Activated CD4-positive, CD25-positive, alpha-beta regulatory T cell (primary cell): ENCODE measurements around the gene ASH1L.
"Not testable (repeated sequence)": the region's sequence is repeated elsewhere in the genome, so short reads cannot be mapped to it uniquely, and the experiment has no call there.

Experiments
- DNase-seq, 4 experiments: peaks; one replicate each; lab custom pipeline; 2025; lab: John Stamatoyannopoulos, UW

The ASH1L gene

DNA sequence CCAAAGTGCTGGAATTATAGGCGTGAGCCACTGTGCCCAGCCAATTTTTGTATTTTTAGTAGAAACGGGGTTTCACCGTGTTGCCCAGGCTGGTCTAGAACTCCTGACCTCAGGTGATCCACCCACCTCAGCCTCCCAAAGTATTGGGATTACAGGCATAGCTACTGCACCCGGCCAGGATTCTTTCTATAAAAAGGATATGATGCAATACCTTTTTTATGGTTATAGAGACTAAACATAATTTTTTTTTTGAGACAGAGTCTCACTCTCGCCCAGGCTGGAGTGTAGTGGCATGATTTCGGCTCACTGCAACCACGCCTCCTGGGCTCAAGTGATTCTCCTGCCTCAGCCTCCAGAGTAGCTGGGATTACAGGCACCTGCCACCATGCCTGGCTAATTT lies 233.7 kb downstream of the ASH1L start:
- DNase-seq: not testable (repeated sequence)

DNA sequence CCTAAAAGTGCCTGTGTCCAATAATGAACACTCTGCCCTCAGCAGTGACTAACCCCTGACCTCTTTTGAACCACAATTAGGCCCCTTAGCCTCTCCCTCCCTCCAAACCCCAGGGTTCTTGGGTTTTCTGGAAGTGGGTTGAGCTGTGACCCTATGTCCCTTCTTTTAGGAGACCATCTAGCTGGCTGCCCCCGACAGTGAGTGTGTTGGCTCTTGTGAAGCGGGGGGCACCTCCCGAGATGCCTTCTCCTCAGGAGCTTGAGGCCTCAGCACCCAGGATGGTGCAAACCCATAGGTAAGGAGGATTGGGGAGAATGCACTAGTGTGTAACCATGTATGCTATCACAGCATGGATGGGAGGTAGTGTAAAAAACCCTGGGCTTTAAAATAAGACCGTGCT lies 234.6 kb downstream of the ASH1L start:
- no peak for DNase-seq

DNA sequence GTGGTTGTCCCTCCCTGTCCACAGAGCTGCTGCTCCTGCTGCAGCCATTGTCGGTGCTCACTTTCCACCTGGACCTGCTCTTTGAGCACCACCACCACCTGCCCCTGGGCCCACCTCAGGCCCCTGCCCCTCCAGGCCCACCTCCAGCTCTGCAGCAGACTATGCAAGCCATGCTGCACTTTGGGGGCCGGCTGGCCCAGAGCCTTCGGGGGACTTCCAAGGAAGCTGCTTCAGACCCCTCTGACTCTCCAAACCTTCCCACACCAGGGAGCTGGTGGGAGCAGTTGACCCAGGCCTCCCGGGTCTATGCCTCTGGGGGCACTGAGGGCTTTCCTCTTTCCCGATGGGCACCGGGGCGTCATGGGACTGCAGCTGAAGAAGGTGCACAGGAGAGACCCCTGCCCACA lies 236.0 kb downstream of the ASH1L start:
- no peak for DNase-seq

DNA sequence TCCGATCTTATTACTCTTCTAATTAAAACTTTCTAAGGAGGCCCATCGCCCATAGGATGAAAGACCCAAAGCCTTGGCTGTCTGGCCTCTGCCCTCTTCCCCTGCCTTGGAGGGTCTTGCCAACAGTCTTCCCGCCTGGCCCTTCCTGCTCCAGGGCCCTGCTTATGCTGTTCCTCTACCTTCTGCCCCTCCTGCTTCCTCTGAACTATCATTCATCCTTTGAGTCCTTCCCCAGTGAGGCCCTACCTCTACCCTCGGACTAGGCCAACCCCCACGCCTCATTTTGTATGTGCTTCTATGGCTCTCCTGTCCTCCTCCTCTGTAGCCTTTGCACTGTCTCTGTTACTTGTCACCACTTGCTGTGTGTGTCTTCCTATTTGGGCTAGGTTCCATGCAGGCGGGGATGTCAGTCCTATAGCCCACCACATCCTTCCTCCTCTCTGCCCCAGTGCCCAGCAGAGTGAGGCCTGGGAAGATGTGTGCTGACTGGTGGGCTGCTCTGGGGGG lies 236.5 kb downstream of the ASH1L start:
- no peak for DNase-seq

DNA sequence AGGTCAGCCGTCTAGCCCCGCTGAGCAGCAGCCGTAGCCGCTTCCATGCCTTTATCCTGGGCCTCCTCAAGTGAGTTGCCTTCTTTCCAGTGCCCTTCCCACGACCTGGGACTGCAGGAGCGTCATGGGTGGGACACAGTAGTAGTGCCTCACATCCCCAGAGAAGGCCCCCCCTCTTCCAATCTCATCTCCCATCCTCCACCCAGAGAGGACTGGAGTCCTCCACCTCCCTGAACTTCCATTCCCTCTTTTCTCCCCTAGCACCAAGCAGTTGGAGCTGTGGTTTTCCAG lies 237.1 kb downstream of the ASH1L start:
- DNase-seq: no peak

DNA sequence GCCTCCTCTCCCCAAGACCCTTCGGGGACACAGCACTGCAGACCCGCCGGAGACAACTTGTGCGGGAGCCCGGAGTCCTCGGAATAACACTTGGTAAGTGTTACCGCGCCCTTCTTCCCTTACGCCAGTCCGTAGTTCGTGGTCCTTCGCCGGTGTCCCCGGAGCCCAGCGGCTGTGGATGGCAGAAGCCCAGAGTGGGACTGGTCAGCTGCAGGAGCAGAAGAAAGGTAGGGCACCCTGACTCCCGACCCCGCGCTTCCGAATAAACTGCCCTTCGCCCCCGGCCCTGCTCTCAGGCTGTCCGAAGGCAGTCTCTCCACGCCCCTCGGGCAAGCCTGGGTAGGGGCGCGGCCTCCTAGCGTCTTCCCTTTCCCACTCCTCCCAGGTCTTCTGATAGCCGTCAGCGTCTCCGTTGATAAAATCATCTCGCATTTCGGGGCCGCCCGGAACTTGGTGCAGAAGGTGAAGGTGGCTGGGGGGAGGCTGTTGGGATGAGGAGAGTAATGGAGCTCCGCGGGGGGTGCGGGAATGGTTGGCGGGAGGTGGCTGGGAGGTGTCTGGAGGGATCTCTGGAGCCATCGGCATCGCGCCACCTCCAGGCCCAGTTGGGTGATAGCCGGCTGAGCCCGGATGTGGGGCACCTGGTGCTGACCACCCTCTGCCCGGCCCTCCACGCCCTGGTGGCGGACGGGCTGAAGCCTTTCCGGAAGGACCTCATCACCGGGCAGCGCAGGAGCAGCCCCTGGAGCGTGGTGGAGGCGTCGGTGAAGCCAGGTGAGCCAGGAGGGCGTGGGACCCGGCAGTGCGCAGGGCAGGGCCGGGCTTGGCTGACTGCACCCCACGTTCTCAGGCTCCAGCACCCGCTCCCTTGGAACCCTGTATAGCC lies 237.6 kb downstream of the ASH1L start:
- DNase-seq: no peak

DNA sequence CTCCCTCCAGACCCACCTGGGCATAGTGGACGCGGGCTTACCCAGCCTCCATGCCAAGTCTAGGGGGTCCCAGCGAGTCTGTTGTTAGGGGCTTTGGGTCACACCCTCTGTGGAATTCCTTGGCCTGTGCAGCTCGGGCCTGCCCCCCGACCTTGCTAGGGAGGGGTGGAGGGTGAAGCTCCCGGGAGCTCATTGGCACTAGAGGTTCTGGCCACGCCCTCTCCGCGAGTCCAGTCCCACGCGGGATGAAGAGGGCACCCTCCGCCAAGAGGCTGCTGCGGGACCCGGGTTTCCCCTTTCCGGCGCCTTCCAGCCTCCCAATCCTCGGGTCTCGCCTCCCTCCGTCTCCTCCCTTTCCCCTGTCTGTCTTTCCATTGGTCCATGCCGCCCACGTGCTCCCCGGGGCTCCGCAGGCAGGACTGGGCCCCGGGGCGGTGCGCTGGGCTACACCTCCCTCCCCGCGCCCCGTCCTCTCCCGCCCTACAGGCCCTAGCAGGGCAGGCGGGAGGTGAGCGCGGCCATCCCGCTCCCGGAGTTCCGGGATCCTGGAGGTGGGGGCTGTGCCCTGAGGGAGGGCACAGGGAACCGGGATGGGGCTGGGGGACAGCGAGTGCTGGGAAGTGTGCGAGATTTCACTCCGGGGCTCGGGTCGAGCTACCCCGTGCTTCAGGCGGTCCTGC lies 238.4 kb downstream of the ASH1L start:
- DNase-seq: peak; percentile 66 to 77 (median 72)

DNA sequence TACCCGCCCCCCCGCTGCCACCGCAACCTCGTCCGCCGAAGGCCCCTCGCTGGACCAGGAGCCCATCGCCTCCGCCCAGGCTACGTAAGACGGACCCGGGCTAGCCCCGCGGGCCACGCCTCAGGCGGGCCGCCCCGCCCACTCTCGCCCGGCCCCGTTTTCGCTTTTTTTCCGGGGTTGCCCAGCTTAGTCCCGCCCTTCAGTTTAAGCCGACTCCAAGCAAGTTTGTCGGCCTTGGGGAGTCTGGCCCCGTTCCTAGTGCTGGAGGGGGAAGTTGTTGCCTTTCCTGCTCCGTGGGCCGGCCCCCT lies 238.9 kb downstream of the ASH1L start:
- peak; percentile 55 to 65 (median 58) for DNase-seq

DNA sequence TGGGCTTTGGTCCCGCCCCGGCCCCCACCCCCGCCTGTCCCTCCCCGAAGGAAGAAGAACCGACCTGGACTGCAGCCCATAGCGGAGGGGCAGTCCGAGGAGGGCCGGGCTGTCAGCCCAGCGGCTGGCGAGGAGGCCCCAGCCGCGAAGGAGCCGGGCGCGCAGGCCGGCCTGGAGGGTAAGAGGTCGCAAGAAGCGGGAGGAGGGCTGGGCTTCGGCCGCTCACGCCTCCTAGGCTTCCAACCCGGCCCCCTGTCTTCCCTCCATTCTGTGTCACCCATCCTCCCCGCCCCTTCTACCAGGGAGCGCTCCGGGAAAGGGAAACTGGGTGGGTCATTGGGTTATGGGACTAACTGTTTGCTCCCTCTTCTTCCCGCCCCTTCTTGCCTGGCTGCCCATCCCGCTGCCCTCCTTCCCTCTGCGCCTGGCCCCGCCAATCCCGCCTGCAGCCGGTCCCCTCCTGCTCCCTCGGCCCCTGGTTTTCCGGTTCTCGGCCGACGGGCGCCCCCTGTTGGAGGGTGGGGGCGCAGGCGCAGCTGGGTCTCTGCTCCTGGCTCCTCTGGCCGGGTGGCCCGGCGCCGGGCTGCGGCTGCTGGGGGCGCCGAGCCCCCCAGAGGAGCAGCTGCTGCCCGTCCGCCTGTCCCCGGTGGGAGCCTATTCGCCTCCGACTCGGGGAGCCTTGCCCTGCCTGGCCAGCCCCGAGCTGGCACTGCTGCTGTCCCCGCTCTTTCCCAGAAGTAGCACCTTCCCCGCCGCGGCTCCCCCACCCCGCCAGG lies 239.5 kb downstream of the ASH1L start:
- DNase-seq: peak; percentile 75 to 88 (median 82)

DNA sequence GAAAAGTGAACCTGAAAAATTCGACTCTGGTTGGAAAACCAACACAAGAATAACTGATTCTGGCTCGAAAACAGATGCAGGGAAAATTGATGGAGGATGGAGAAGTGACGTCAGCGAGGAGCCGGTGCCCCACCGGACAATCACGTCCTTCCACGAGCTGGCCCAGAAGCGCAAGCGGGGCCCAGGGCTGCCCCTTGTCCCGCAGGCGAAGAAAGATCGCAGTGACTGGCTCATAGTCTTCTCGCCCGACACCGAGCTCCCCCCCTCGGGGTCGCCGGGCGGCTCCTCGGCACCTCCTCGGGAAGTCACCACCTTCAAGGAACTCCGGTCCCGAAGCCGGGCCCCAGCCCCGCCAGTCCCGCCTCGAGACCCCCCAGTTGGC lies 240.0 kb downstream of the ASH1L start:
- no peak for DNase-seq

DNA sequence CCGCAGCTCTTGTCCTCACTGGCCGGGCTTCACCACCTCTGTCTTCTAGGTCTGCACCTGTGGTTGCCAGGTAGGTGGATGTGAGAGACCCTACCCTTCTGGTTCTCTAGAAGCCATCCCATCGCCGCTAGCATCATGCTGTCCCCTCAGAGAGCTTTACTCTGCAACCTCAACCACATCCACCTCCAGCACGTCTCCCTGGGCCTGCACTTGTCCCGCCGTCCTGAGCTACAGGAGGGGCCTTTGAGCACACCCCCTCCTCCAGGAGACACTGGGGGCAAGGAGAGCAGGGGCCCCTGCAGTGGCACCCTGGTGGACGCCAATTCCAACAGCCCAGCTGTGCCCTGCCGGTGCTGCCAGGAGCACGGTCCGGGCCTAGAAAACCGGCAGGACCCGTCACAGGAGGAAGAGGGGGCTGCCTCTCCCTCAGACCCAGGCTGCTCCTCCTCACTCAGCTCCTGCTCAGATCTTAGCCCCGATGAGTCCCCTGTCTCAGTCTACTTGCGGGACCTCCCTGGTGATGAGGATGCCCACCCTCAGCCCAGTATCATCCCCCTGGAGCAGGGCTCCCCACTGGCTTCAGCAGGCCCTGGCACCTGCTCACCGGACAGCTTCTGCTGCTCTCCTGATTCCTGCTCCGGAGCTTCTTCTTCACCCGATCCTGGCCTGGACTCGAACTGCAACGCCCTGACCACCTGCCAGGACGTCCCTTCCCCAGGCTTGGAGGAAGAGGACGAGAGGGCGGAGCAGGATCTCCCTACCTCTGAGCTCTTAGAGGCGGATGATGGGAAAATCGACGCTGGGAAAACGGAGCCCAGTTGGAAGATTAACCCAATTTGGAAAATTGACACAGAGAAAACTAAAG lies 240.7 kb downstream of the ASH1L start:
- no peak for DNase-seq

DNA sequence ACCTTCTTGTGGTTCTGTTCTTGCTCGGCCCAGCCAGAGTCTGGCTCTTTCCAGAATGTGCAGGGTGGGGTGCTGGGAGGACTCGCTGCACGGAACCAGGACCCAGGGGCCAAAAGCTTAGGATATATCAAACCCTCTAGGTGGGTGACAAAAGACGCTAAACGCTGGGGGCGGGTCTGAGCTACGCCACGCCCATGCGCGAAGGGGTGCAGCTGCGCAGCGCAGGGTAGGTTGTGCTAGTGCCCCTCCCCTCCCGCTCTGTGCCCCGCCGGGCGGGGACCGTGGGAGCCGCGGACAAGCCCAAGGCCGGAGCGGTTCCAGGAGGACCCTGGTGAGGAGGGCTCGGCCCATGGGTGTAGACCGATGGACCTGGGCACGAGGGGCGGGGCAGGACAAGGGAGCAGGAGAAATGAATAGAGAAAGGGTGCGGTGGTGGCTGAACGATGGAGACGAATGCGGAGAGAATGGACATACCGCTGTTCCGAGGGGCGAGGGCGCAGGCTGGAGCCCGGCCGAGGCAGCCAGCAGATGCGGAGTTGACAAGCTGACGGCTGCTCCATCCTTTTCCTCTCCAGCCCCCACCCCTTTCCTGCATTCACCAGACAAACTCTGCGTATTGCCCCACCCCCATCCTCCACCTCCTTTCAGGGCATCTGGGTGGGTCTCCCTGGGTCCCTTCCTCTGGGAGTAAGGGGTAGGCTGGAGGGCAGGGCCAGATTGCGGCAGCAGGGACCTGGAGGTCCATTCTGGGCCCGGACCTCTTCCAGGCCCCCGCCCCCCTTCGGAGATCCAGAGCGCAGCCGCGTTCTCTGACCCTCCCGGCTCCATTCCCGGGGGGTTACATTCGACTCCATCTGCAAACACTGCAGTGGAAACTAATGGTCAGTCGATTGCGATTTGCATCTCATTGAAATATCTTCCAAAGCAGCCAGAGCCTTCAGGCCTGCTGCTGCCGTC lies 241.7 kb downstream of the ASH1L start, which contains the start of gene RUSC1:
Gene RUSC1 (plus strand): TSS at position 234 of the 957 bp plus-strand sequence. CDS start 880 bp downstream, outside the sequence.
- DNase-seq: peak in 3 of 4 experiments; percentile 39 to 45 (median 40)

DNA sequence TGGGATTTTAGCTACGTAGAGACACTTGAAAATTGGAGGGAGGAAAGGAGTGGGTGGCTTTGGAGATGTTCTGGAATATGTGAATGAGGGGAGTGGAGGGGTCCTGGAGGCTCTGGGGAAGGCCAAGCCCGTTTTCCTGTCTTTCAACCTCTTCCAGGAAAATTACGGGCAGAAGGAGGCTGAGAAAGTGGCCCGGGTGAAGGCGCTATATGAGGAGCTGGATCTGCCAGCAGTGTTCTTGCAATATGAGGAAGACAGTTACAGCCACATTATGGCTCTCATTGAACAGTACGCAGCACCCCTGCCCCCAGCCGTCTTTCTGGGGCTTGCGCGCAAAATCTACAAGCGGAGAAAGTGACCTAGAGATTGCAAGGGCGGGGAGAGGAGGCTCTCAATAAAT lies 242.4 kb downstream of the ASH1L start:
- DNase-seq: no peak

DNA sequence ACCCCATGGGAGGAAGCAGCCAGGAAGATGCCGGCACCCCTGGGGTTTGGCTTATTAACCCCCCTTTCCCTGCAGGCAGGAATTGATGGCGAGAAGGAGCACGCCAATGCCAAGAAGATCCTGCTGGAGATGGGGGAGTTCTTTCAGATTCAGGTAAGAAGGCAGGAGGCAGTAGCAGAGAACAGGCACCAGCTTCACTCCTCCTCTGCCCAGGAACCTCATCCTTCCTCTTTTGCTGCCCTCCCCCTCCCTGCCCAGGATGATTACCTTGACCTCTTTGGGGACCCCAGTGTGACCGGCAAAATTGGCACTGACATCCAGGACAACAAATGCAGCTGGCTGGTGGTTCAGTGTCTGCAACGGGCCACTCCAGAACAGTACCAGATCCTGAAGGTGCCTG lies 243.1 kb downstream of the ASH1L start:
- no peak for DNase-seq

DNA sequence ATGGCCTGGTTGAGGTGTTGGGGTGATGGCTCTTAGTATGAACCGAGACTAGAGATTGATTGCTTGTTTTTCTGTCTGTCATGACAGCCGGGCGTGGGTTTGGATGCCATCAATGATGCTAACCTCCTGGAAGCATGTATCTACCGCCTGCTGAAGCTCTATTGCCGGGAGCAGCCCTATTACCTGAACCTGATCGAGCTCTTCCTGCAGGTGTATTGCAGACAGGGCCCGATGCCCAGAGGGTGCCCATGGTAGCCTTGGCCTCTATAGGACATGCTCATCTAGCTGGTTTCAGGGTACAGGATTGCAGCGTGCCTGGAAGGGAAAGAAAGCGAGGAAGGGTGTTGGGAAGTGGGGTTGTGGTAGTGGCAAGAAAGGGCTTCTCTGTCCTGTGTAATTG lies 244.5 kb downstream of the ASH1L start:
- no peak for DNase-seq

DNA sequence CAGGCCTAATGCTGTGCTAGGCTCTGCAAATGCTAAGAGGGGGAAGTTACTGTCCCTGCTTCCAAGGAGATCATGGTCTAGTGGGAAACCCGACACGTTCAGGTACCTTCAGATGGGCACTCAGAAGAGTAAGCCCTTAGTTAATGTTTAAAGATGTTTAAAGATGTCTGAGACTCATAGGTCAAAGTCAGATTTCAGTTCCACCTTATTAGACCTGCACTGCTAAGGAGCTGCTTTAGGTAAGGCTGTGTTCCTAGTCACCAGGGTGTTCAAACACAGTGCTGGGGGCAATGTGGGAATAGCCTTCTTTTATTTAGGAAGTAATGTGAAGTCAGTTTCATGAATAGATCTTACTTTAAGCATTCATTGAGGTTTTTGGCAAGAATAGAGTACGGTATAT lies 245.7 kb downstream of the ASH1L start:
- DNase-seq: no peak

DNA sequence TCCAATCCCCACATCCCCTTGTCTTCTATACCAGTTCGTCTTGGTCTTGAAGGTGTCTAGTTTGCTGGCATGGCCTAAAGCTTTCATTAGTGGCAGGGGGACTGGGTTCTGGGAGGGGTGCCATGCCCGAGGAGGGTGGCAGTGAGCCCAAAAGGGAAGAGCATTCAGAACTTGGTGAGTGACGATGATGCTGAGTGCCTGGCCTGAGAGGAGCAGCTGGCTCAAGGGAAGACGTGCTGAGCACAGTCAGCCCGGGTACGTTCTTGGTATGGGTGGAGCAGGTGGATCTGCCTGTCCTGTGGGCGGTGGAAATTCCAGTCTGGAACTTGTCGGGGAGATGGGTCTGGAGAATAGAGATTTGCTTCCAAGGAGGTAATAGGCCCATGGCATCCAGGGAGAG lies 249.3 kb downstream of the ASH1L start:
- no peak for DNase-seq

DNA sequence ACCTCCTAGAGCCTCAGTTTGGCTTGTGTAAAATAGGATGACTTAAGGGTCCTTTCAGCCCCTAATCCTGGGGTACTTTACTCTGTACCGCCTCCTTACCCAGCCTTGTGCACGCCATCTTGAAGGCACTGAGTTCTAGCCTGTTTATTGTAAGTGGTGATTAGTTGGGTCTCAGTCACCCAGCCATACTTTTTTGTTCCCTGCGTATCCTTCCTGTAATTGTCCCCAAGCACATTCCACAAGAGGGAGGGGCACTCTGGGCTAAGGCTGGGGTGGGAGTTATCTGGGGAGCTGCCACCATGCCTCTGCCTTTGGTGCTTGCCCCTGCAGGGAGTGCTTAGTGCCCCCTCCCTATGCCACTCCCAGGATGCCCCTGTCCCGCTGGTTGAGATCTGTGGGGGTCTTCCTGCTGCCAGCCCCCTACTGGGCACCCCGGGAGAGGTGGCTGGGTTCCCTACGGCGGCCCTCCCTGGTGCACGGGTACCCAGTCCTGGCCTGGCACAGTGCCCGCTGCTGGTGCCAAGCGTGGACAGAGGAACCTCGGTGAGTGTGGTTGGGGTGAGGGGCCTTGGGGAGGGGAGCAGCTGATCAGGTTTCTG lies 253.1 kb downstream of the ASH1L start:
- no peak for DNase-seq

DNA sequence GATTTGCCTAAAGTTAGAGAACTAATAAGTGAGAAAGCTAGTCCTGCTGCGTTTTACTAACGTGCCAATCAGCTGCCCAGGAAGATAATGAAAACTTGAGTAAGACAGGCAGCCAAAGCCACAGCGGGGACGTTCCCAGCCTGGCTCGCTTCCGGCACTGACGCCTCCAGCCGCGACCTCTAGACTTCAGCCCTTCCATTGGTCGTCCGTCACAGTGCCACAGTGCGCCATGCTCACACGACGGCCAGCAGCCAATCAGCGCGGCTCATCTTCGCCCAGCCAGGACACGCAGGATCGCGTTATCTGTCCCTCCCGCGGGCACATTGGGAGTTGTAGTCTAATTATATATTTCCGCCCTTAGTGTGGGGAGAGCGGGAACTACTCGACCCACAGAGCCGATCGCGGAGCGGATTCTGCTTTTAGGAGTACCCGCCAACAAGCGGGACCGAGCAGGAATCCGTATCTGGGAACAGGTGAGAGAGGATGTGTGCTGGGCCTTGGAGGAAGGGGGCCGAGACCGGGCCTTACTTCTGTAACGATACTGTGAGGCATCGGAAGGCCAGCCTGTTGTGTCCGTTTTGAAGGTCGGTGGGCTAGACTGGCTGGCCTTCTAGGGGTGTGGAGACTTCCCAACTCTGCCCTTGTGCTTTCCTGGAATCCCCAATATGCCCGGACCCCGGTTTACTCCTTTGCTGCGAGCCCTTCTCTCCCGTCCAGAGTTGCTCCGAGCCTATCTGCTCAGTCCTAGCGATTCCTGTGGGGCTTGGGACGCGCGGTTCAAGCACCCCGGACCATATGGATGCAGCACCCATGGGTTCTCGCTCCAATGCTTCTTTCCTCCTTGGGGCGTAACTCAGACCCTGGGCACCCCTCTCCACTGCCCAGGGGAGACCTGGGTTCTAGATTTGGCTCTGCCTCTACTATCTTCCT lies 253.8 kb downstream of the ASH1L start, which contains the start of gene FDPS:
Gene FDPS (plus strand): TSS at position 374 of the 930 bp plus-strand sequence. CDS start 924 bp downstream, outside the sequence.
- peak; percentile 87 to 92 (median 90) for DNase-seq
